GM20000 (cell line): Measurements from ENCODE around the gene CMIP.
"Not testable (repeated sequence)": the region's sequence is repeated elsewhere in the genome, so short reads cannot be mapped to it uniquely, and the experiment has no call there.

Experiments used
- DNase-seq: peaks from one replicate; pipeline ENCODE4 v3.0.0; 2012; ENCODE audit warnings: low spot score
- TF ChIP-seq, protein P1 (sequence below): IDR thresholded peaks from 2 replicates; pipeline ENCODE4 v1.5.1; 2012; ENCODE audit warnings: mild to moderate bottlenecking, control low read depth; ENCODE audit errors: extremely low read depth, missing control alignments

Gene CMIP

GRCh38 chr16:81413245-81413990 is 31.2 kb upstream of the CMIP start:
- DNase-seq, result no peak

DNA sequence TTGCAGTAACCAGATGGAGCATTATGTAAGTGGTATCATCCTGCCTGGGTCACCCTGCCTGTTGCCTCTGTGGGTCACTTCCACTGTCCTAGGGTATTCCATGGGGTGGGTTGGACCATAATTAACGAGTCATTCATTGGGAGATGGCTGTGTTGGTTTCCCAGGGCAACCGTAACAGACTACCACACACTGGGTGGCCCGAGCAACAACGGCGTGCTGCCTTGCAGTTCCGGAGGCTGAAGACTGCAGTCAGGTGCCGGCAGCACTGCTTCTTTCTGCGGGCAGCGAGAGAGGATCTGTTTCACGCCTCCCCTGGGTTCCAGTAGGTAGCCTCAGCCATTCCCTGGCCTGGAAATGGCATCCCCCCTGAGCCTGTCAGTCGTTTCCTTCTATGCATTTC is 28.9 kb upstream of the CMIP start:
- TF ChIP-seq, protein P1, sequence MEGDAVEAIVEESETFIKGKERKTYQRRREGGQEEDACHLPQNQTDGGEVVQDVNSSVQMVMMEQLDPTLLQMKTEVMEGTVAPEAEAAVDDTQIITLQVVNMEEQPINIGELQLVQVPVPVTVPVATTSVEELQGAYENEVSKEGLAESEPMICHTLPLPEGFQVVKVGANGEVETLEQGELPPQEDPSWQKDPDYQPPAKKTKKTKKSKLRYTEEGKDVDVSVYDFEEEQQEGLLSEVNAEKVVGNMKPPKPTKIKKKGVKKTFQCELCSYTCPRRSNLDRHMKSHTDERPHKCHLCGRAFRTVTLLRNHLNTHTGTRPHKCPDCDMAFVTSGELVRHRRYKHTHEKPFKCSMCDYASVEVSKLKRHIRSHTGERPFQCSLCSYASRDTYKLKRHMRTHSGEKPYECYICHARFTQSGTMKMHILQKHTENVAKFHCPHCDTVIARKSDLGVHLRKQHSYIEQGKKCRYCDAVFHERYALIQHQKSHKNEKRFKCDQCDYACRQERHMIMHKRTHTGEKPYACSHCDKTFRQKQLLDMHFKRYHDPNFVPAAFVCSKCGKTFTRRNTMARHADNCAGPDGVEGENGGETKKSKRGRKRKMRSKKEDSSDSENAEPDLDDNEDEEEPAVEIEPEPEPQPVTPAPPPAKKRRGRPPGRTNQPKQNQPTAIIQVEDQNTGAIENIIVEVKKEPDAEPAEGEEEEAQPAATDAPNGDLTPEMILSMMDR, result no peak
- no peak for DNase-seq

More at GRCh38 chr16:81413245-81413990, 31.2 kb upstream of the CMIP start:
- TF ChIP-seq, protein P1, result no peak

- DNase-seq, result no peak
- TF ChIP-seq, protein P1, result no peak
Measured at GRCh38 chr16:81416749-81417148, 27.9 kb upstream of the CMIP start.

DNA sequence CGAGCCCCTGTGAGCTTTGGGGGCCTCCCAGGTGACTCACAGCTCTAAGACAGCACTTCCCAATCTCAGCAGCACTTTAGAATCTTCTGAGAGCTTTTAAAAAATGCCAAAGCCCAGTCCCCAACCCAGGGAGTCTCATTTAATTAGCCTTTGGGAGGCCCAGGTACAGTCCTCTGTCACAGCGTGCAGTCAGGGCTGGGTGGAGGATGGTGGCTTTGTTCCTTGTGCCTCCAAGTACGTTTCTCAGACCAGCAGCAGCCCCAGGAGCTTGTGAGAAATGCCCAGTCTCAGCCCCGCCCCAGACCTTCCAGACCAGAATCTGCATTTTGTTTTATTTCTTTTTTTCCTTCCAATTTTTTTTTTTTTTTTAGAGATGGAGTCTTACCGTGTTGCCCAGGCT is 27.4 kb upstream of the CMIP start:
- TF ChIP-seq, protein P1, result no peak
- no peak for DNase-seq

GRCh38 chr16:81419806-81420205 is 24.8 kb upstream of the CMIP start:
- DNase-seq, result no peak
- TF ChIP-seq, protein P1, result no peak

GRCh38 chr16:81421126-81421525 is 23.5 kb upstream of the CMIP start:
- TF ChIP-seq, protein P1, result no peak
- no peak for DNase-seq

DNA sequence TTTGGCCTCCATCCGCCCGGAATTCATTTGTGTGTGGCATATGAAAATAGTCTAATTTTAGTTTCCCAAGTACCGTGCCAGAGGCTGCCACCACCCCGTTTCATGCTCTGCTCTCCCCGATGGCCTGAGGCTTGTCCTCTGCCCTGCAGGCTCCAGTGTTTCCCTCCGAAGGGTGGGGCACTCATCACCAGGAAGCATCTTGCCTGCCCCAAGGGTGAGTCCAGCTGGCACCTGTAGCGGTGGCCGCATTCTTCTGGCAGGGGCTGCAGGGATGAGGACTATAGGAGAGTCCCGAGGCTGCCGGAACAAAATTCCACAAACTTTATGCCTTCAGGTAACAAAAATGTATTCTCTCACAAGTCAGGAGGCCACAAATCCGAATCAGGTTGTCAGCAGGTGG is 23.1 kb upstream of the CMIP start:
- TF ChIP-seq, protein P1, result no peak
- DNase-seq, result no peak

GRCh38 chr16:81422153-81422552 is 22.5 kb upstream of the CMIP start:
- DNase-seq, result not testable (repeated sequence)
